ENCODE data around the gene AUTS2.

GRCh38 chr7:69878015-69878414 is 279.7 kb downstream of the AUTS2 start:
- TF ChIP-seq POLR2A (IDR thresholded peaks at IDR 0.05) (no peak), CTCF (IDR thresholded peaks at IDR 0.05) (no peak)
